ENCODE data around the gene MMD.

DNA sequence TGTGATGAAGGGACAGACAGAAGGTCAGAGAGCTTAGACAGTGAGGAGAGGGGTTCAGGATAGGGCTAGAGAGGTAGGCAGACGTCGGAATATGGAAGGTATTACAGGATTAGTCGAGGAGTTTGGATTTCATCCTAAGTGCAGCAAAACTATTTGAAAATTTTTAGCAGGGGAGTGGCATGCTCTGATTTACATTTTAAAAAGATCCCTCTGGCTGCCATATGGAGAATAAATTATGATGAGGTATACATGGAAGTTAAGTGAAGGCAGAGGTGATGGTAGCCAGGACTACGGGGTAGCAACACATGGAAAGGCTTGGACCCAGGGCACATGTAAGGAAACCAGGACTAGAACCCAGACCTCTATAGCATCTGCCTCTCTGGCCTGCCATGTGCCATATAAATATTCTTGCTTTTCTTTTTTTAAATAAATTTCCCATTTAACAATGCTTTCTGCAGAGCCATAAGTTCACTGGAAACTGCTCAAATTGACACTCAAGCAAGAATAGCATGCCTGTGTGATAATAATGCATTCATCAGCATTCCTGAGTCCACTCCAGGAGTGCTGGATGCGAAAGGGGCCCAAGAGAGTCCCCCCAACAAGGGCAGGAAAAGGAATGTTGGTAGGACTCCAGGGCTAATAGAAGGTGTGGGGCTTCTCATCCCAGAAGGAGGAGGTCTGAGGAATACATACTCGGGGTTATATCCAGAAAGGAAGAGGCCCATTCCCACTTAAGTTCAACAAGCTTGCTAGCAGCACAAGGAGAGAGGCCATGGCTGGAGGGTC lies 78.6 kb downstream of the MMD start:
- TF ChIP-seq FOXK2 (IDR thresholded peaks at IDR 0.05): no peak
- TF ChIP-seq BHLHE40 (IDR thresholded peaks at IDR 0.05; ENCODE audit: borderline replicate concordance): no peak
- TF ChIP-seq SUZ12 (IDR thresholded peaks at IDR 0.05): no peak
- TF ChIP-seq HDGF (IDR thresholded peaks at IDR 0.05; ENCODE audit: borderline replicate concordance): no peak
